GM18858 (cell line): Measurements from ENCODE around the gene RNF144A.
"Not testable (repeated sequence)": the region's sequence is repeated elsewhere in the genome, so short reads cannot be mapped to it uniquely, and the experiment has no call there.

Experiments used
- ATAC-seq: cut with Tn5 transposase; IDR thresholded peaks from one replicate; pipeline ENCODE4 v1.9.1; 2021; ENCODE audit not compliant: unreplicated experiment

The RNF144A gene

GRCh38 chr2:6927753-6928152, 10.5 kb downstream of the RNF144A start:
- ATAC-seq: no peak

- ATAC-seq: no peak
These were observed 11.2 kb downstream of the RNF144A start for GRCh38 chr2:6928452-6928851.

DNA sequence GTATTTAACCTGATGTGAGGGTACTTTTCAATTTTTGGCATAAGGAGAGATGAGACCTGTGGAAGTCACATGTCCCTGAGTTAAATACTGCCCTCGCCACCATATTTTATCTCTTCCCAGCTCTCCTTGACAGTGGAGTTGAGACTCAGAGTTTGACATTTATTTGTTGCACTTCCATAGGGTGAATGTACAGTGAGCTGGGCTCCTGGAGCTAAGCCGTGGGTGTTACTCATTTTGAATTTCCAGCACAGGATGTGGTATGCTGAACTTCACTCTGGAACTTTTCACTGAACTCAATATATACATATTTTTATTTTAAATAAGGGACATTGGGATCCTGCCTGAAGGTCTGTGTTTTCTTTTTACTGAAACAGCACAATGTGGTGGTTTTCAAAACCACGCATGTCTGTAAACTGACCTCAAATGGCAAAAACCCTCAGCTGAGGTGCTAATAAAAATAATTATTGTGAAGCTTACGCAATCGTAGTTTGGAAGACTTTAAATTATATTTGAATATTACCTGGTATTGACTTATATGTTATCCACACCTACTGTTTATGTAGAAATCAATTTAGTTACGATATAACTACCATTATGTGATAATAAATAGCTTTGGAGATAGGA, 12.1 kb downstream of the RNF144A start:
- no peak for ATAC-seq

- ATAC-seq: no peak
These were observed 13.9 kb downstream of the RNF144A start for GRCh38 chr2:6930923-6931647.

DNA sequence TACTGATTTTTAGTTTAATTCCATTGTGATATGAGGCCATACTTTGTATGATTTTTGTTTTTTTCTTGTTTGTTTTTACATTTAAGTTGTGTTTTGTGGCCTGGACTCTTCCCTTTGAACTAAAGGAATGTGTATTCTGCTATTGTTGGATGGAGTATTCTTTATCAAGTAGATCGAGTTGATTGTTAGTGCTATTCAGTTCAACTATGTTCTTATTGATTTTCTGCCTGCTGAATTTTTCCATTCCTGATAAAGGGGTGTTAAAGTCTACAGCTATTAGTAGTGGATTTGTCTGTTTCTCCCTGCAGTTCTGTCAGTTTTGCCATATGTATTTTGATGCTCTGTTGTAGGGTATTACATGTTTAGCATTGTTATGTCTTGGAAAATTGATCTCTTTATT, 14.5 kb downstream of the RNF144A start:
- no peak for ATAC-seq

- ATAC-seq: no peak
These were observed 15.0 kb downstream of the RNF144A start for GRCh38 chr2:6932206-6932605.

- no peak for ATAC-seq
These were observed 15.6 kb downstream of the RNF144A start for GRCh38 chr2:6932828-6933227.

GRCh38 chr2:6933911-6934310, 16.7 kb downstream of the RNF144A start:
- ATAC-seq: no peak

GRCh38 chr2:6934345-6934744, 17.1 kb downstream of the RNF144A start:
- ATAC-seq: no peak

DNA sequence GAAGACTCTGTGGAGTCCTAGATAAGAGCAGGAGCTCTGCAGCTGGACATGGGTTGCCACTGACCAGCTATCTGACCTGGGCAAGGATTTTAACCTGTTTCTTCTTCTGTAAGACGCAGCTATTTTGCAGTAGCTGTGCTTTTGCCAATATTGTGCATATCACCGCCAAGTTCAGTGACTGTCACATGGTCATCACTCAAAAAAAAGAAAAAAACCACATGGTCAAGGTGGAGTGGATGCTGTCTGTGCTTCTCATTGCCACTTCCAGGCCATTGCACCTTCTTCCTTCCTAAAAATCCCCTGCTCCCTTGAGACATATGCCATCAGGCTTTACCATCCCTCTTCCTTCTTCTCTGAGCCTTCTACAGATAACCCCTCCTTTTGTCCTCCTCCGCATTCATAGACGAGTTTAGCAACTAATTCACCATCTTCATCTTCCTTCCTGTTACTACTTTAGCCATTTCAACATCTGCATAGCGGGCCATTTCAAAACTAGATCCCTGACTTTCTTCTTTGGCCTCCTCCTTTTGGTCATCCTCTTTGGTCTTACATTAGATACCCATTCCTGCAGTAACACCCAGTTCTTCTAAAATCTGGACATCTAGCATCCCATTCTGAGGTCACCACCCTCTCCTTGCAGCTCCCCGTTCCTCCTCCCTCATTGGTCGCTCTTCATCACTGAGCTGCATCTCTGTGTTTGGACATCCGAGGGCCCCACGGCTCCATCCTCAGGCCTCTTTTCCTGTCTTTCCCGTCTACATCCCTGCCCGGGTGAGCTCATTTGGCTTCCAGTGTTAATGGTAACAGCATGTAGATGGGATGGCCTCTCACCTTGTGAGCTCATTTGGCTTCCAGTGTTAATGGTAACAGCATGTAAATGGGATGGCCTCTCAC, 17.8 kb downstream of the RNF144A start:
- ATAC-seq: no peak

GRCh38 chr2:6935652-6936020, 18.4 kb downstream of the RNF144A start:
- ATAC-seq: not testable (repeated sequence)

- no peak for ATAC-seq
These were observed 19.9 kb downstream of the RNF144A start for GRCh38 chr2:6937157-6937556.

GRCh38 chr2:6937582-6937981, 20.4 kb downstream of the RNF144A start:
- no peak for ATAC-seq

DNA sequence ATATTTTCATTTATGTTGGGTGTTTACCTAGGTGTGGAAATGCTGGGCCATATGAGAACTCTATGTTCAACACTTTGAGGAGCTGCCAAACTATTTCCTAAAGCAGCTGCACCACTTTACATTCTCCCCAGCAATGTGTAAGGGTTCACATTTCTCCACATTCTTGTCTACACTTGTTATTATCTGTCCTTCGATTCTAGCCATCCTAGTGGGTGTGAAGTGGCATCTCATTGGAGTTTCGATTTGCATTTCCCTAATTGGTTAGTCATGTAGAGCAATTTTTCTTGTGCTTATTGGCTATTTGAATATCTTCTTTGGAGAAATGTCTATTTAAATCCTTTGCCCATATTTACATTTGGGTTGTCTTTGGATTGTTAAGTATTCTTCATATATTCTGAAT, 21.9 kb downstream of the RNF144A start:
- ATAC-seq: no peak

GRCh38 chr2:6940820-6941219, 23.6 kb downstream of the RNF144A start:
- ATAC-seq: no peak

DNA sequence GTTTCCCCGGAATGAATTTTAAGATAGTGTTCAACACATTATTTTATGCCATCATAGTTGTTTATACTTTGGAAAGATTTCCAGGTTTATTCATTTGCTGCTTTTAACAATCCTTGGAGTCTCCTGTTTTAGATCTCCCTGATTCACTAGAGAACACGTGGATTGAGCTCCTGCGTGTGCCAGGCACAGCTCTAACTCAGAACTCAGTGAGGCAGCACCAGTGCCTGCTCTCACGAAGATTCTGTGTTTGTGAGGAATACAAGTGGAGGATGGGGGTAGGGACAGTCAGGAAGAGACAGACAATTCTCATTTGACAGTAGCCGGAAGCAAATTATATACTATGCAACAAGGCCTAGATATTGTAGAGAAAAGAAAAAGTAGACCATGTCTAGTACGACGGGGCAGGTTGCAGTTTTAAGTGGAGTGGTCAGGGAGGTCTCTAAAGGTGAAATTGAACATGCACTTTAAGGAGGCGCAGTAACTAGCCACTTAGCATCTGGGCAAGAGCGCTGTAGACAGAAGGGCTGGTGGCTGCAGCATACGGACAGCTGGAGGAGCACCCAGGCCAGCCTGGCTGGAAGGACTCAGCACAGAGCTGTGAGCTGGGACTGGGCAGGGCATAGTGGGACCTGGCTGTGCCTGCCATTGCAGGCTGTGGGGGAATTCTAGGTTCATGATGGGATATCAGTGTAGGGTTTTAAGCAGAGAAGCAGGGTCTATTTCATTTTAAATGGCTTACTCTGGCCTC, 24.3 kb downstream of the RNF144A start:
- ATAC-seq: no peak

- ATAC-seq: no peak
These were observed 25.6 kb downstream of the RNF144A start for GRCh38 chr2:6942848-6943247.

DNA sequence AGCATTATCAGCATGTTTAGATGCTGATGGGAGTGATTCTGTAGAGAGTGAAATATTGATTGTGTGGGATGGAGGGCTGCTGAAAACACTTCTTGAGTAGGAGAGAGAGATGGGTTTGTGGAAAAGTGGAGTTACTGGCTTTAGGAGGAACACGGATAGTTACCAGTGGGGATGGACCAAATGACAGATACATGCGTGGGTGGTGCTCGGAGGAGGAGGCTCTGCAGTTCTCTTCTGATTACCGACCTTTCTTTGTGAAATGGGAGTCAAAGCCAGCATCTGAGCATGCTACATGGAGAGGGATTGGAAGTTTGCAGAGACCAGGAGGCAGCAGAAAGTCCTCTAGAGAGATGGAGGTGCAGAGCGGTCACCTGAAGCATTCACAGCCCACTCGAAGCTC, 26.3 kb downstream of the RNF144A start:
- ATAC-seq: no peak

DNA sequence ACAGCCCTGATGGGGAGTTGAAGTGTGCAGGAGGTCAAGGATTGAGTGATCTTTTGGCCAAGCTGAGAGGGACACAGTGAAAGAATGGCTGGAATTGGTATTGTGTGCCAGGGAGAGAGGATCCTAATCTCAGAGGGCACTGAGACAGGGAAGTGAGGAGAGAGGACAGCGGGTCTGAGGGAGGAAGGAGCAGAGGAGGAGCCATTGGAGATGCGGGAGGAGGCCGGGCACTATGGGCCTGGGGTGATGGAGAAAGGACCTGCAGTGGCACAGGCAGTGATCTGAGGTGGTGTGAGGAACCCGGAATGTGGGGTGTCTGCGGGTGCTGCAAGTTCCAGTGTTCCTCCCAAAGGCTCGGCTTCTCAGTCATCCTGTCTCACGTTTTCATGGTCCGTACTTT, 26.8 kb downstream of the RNF144A start:
- ATAC-seq: no peak

DNA sequence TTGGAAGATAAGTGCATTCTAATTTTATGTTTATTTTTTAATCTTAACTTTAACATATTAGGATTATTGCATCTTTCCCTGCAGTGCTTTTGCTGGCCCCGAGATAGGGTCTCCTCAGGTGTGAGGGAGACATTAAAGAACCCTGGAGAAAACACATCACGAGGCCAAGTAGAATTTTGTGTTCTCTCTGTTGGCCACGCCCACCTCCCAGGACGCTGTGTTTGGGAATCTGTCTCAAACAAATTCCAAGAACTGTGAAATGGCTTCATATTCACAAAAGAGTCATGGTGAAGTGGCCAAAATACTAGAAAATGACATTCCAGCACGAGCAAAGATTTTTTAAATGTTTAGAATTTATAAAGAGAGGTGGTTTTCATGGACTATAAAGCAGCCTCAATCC, 27.3 kb downstream of the RNF144A start:
- no peak for ATAC-seq
